Vagina (tissue), 2 donors: ENCODE results near the gene GALNT15. TPM values are rescaled to one million over a fixed set of nuclear protein-coding genes. Genes with fewer than 3 reads are reported as not detected.
A peak's percentile ranks its signal among the peaks of the same experiment; 100 is the strongest.

Experiments
- DNase-seq, 2 donors: peaks; one replicate each; pipeline ENCODE4 v3.0.0-alpha.2; 2017; ENCODE audit errors: extremely low spot score in 2 of 2
- H3K27ac ChIP-seq: fragments of 200-600 bp; sonication (generic); one replicate; pipeline ENCODE4 v1.5.1; 2019
- H3K27me3 ChIP-seq: fragments of 200-600 bp; sonication (generic); one replicate; pipeline ENCODE4 v1.5.1; 2019
- H3K36me3 ChIP-seq, 2 donors: fragments of 200-600 bp; sonication (generic); one replicate each; pipeline ENCODE4 v1.5.1; 2017 to 2019
- H3K4me1 ChIP-seq: fragments of 200-600 bp; sonication (generic); one replicate; pipeline ENCODE4 v1.5.1; 2019
- H3K4me3 ChIP-seq, 2 donors: fragments of 200-600 bp; sonication (generic); 1 replicate in 1 of 2; 2 replicates in 1 of 2; pipeline ENCODE4 v1.5.1; 2016 to 2019
- H3K9me3 ChIP-seq: fragments of 200-600 bp; sonication (generic); one replicate; pipeline ENCODE4 v1.5.1; 2019
- POLR2A ChIP-seq, 2 donors: fragments of 450-650 bp; IDR thresholded peaks; one replicate each; pipeline ENCODE4 v1.6.1; 2017; ENCODE audit warnings: antibody characterized with exemption in 2 of 2, mild to moderate bottlenecking in 2 of 2, moderate library complexity in 2 of 2
- POLR2AphosphoS5 ChIP-seq, 2 donors: sonication (generic); formaldehyde crosslinking; IDR thresholded peaks; one replicate each; pipeline ENCODE4 v1.9.0; 2017; ENCODE audit warnings: antibody characterized with exemption in 2 of 2, mild to moderate bottlenecking in 2 of 2, low read depth in 1 of 2; ENCODE audit not compliant: insufficient read depth in 1 of 2
- intact Hi-C: fragments of 100-400 bp; cut with DNase I; formaldehyde crosslinking; loops from one replicate; pipeline ENCODE4 v1.15.1; 2023
- total RNA-seq: library from RNA; depleted of rRNA; stranded (reverse); fragments of >200 nt; gene quantifications from one replicate; pipeline ENCODE4 v1.2.3, GENCODE V29; 2016
- TF ChIP-seq, protein P1 (sequence below), 3 experiments: fragments of 450-650 bp in 2 of 3; fragments of 200-600 bp in 1 of 3; sonication (generic) in 1 of 3; IDR thresholded peaks; one replicate each; pipeline ENCODE4 v1.5.1; 2017 to 2019; ENCODE audit warnings: antibody characterized with exemption in 3 of 3, mild to moderate bottlenecking in 2 of 3, moderate library complexity in 2 of 3

Gene GALNT15
- total RNA-seq, 1 donor from 2014 or later = 225 TPM

DNA sequence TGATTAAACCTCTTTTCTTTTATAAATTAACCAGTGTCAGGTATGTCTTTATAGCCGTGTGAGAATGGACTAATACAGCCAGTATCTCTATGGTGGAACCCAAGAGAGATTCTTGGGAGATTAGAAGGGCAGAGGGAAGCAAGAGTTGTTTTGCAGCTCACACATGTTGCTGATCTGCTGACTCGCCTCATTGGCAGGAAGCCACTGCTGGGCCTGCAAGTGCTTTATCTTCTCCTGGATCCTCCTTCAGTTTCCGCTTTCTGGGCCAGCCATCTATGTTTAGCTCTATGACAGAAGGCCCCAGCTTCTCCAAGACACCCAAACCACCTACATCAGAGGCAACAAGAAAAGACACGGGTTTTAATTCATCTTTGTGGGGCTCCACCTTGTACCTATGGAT lies 23.4 kb upstream of the GALNT15 start:
- DNase-seq = no peak
- intact Hi-C loops = no loop called here
- no peaks in the 10 kb centered on the region for H3K27me3 ChIP-seq
- no peak overlapping the region for H3K4me3 ChIP-seq
- H3K9me3 ChIP-seq = no peaks in the 10 kb centered on the region
- no peak for TF ChIP-seq POLR2AphosphoS5 (IDR thresholded peaks at IDR 0.05; ENCODE audit: insufficient read depth in 1 of 2, low read depth in 1 of 2)
- TF ChIP-seq, protein P1, sequence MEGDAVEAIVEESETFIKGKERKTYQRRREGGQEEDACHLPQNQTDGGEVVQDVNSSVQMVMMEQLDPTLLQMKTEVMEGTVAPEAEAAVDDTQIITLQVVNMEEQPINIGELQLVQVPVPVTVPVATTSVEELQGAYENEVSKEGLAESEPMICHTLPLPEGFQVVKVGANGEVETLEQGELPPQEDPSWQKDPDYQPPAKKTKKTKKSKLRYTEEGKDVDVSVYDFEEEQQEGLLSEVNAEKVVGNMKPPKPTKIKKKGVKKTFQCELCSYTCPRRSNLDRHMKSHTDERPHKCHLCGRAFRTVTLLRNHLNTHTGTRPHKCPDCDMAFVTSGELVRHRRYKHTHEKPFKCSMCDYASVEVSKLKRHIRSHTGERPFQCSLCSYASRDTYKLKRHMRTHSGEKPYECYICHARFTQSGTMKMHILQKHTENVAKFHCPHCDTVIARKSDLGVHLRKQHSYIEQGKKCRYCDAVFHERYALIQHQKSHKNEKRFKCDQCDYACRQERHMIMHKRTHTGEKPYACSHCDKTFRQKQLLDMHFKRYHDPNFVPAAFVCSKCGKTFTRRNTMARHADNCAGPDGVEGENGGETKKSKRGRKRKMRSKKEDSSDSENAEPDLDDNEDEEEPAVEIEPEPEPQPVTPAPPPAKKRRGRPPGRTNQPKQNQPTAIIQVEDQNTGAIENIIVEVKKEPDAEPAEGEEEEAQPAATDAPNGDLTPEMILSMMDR (IDR thresholded peaks at IDR 0.05) = no peak
- no peak for TF ChIP-seq POLR2A (IDR thresholded peaks at IDR 0.05)
- H3K36me3 ChIP-seq = no peaks in the 10 kb centered on the region
- H3K4me1 ChIP-seq = peaks cover 18% of the 10 kb centered on the region
- H3K27ac ChIP-seq = peak overlapping the region; percentile 75

GRCh38 chr3:16168211-16168610 lies 6.3 kb upstream of the GALNT15 start:
- no peaks in the 10 kb centered on the region for H3K4me1 ChIP-seq
- H3K36me3 ChIP-seq = no peaks in the 10 kb centered on the region
- TF ChIP-seq POLR2A (IDR thresholded peaks at IDR 0.05) (no peak), POLR2AphosphoS5 (IDR thresholded peaks at IDR 0.05; ENCODE audit: insufficient read depth in 1 of 2, low read depth in 1 of 2) (no peak)
- TF ChIP-seq, protein P1 (IDR thresholded peaks at IDR 0.05) = no peak
- intact Hi-C loops = no loop called here
- no peak overlapping the region for H3K27ac ChIP-seq
- no peak overlapping the region for H3K4me3 ChIP-seq
- no peaks in the 10 kb centered on the region for H3K27me3 ChIP-seq
- H3K9me3 ChIP-seq = no peaks in the 10 kb centered on the region
- no peak for DNase-seq

DNA sequence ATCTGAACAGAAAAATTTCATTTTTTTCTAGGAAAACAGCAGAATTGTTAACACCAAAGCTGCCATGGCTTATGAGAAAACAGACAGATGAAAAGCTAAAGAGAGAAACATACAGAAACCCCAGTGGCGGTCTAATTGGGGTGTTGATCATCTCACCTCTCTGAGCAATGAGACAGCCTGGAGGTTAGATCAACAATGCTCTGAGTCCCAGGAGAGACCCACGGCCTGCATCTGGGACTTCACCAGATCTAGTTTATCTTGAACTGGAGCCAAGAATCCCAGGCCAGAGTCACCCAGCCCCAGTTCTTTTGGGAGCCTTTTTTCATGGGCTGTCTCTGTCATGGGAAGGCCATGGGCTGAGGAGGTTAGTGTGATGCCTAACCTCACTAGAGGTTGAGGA lies 3.5 kb upstream of the GALNT15 start:
- H3K9me3 ChIP-seq = no peaks in the 10 kb centered on the region
- intact Hi-C loops = no loop called here
- H3K36me3 ChIP-seq = no peaks in the 10 kb centered on the region
- peaks cover 13% of the 10 kb centered on the region for H3K4me1 ChIP-seq
- H3K27ac ChIP-seq = no peak overlapping the region
- H3K27me3 ChIP-seq = no peaks in the 10 kb centered on the region
- no peak overlapping the region for H3K4me3 ChIP-seq
- TF ChIP-seq POLR2A (IDR thresholded peaks at IDR 0.05) (no peak), POLR2AphosphoS5 (IDR thresholded peaks at IDR 0.05; ENCODE audit: insufficient read depth in 1 of 2, low read depth in 1 of 2) (no peak)
- TF ChIP-seq, protein P1 (IDR thresholded peaks at IDR 0.05) = no peak
- DNase-seq = no peak

DNA sequence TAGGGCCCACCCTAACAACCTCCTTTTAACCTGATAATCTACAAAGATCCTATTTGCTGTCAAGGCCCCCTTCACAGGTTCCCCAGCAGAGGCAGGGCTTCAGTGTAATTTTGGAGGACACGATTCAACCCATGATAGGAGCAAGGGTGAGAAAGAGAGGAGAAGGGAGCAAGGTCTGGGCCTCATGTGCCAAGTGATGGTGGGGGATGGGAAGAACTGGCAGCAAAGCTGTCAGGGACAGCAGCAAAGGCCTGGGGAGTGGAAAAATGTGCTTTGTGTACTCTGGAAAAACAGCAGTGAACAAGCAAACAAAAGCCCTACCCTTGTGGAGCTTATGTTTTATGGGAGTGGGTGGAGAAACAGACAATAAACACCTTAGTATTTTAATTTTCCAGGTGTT lies 2.7 kb upstream of the GALNT15 start:
- peaks cover 13% of the 10 kb centered on the region for H3K4me1 ChIP-seq
- no peaks in the 10 kb centered on the region for H3K9me3 ChIP-seq
- no peak overlapping the region for H3K27ac ChIP-seq
- H3K36me3 ChIP-seq = no peaks in the 10 kb centered on the region
- H3K4me3 ChIP-seq = no peak overlapping the region
- DNase-seq = no peak
- intact Hi-C loops = no loop called here
- TF ChIP-seq POLR2A (IDR thresholded peaks at IDR 0.05) = no peak
- TF ChIP-seq, protein P1 (IDR thresholded peaks at IDR 0.05) = no peak
- no peak for TF ChIP-seq POLR2AphosphoS5 (IDR thresholded peaks at IDR 0.05; ENCODE audit: insufficient read depth in 1 of 2, low read depth in 1 of 2)
- no peaks in the 10 kb centered on the region for H3K27me3 ChIP-seq

GRCh38 chr3:16173283-16174025 lies 1.0 kb upstream of the GALNT15 start:
- no peaks in the 10 kb centered on the region for H3K9me3 ChIP-seq
- H3K27ac ChIP-seq = peak overlapping the region; percentile 72
- TF ChIP-seq POLR2A (IDR thresholded peaks at IDR 0.05) (no peak), POLR2AphosphoS5 (IDR thresholded peaks at IDR 0.05; ENCODE audit: insufficient read depth in 1 of 2, low read depth in 1 of 2) (no peak)
- TF ChIP-seq, protein P1 (IDR thresholded peaks at IDR 0.05) = no peak
- H3K4me3 ChIP-seq = no peak overlapping the region
- no peaks in the 10 kb centered on the region for H3K27me3 ChIP-seq
- no peaks in the 10 kb centered on the region for H3K36me3 ChIP-seq
- no peak for DNase-seq
- peaks cover 13% of the 10 kb centered on the region for H3K4me1 ChIP-seq
- intact Hi-C loops = no loop called here
